Mesendoderm (in vitro differentiated cells): ENCODE results near the gene SDK1.

Source experiments
- DNase-seq: peaks from one replicate; pipeline ENCODE4 v3.0.0; 2013
- H2AK5ac ChIP-seq: 2 replicates; pipeline ENCODE4 v1.6.1; 2013; ENCODE audit warnings: low read length, inconsistent platforms
- H2BK120ac ChIP-seq: 2 replicates; pipeline ENCODE4 v1.6.1; 2013; ENCODE audit warnings: low read depth, mild to moderate bottlenecking, low read length, moderate library complexity, mixed read lengths
- H2BK15ac ChIP-seq: replicated peaks from 2 replicates; pipeline ENCODE4 v1.6.1; 2013; ENCODE audit warnings: low read depth, mild to moderate bottlenecking, moderate library complexity
- H2BK5ac ChIP-seq: 2 replicates; pipeline ENCODE4 v1.6.1; 2013; ENCODE audit warnings: low read length, inconsistent platforms
- H3K18ac ChIP-seq: 2 replicates; pipeline ENCODE4 v1.6.1; 2013; ENCODE audit warnings: mild to moderate bottlenecking, low read length, mixed read lengths
- H3K23ac ChIP-seq: one replicate; pipeline ENCODE4 v1.6.1; 2013; ENCODE audit warnings: low read length
- H3K27ac ChIP-seq: 2 replicates; pipeline ENCODE4 v1.5.1; 2013; ENCODE audit warnings: low read depth, mild to moderate bottlenecking, inconsistent platforms, low read length, moderate library complexity
- H3K27me3 ChIP-seq: 2 replicates; pipeline ENCODE4 v1.6.1; 2013; ENCODE audit warnings: low read length, control low read depth, mild to moderate bottlenecking, inconsistent platforms; ENCODE audit not compliant: insufficient read depth, poor library complexity
- H3K36me3 ChIP-seq: 2 replicates; pipeline ENCODE4 v1.6.1; 2013; ENCODE audit warnings: low read length, inconsistent platforms; ENCODE audit not compliant: control insufficient read depth, insufficient read depth
- H3K4ac ChIP-seq: one replicate; pipeline ENCODE4 v1.6.1; 2013; ENCODE audit warnings: low read depth, mild to moderate bottlenecking, low read length, moderate library complexity
- H3K4me1 ChIP-seq: 2 replicates; pipeline ENCODE4 v1.6.1; 2013; ENCODE audit warnings: low read depth, low read length, inconsistent platforms; ENCODE audit not compliant: control insufficient read depth
- H3K4me2 ChIP-seq: 2 replicates; pipeline ENCODE4 v1.6.1; 2013; ENCODE audit warnings: low read length
- H3K4me3 ChIP-seq: 2 replicates; pipeline ENCODE4 v1.5.1; 2013; ENCODE audit warnings: mild to moderate bottlenecking, low read length
- H3K56ac ChIP-seq: one replicate; pipeline ENCODE4 v1.6.1; 2013; ENCODE audit warnings: low read length
- H3K79me1 ChIP-seq: 2 replicates; pipeline ENCODE4 v1.6.1; 2013; ENCODE audit warnings: low read length, inconsistent platforms
- H3K79me2 ChIP-seq: 2 replicates; pipeline ENCODE4 v1.6.1; 2013; ENCODE audit warnings: mild to moderate bottlenecking, low read length; ENCODE audit not compliant: control insufficient read depth, insufficient read depth
- H3K9ac ChIP-seq: 2 replicates; pipeline ENCODE4 v1.6.1; 2013; ENCODE audit warnings: low read length, inconsistent platforms
- H4K5ac ChIP-seq: one replicate; pipeline ENCODE4 v1.6.1; 2013; ENCODE audit warnings: low read length
- H4K8ac ChIP-seq: one replicate; pipeline ENCODE4 v1.6.1; 2013; ENCODE audit warnings: low read depth, mild to moderate bottlenecking, control low read depth, low read length, moderate library complexity
- WGBS: extraction: QIAGEN DNeasy Blood & Tissue Kit; methylation state at CpG from one replicate; pipeline ENCODE4 v1.1.7; 2013; ENCODE audit warnings: low lambda C conversion rate, missing lambda C conversion rate; ENCODE audit not compliant: insufficient coverage; ENCODE audit errors: extremely low coverage; 5-methylcytosine and 5-hydroxymethylcytosine counted together

SDK1 gene

DNA sequence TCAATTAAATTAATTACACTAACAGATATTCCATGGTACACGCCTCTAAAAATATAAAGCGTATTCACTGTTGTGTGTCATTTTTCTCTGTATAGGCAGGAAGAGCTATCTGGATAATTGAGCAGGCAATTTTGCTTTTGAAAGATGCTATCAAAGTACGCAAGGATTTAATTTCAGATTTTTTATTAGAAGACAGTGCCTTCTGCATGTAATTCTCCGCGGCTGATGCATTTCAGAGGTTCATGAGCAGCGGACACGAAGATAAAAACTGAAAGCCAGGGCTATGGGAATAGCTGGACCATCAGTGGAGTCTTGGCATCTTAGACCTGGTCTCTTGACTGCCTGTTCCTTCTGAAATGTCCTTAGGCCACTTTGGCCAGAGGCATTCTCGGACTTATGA, 35.7 kb upstream of the SDK1 start:
- no peaks in the 10 kb centered on the region for H3K79me1 ChIP-seq
- no CpG with 5 or more reads among the region's 8 CpGs for WGBS
- no peak overlapping the region for H3K23ac ChIP-seq
- no peak overlapping the region for H4K5ac ChIP-seq
- H4K8ac ChIP-seq: no peak overlapping the region
- H3K79me2 ChIP-seq: no peaks in the 10 kb centered on the region
- H3K27me3 ChIP-seq: no peaks in the 10 kb centered on the region
- no peak overlapping the region for H3K4me2 ChIP-seq
- no peak overlapping the region for H3K56ac ChIP-seq
- no peak overlapping the region for H3K27ac ChIP-seq
- no peaks in the 10 kb centered on the region for H3K36me3 ChIP-seq
- no peak overlapping the region for H2BK15ac ChIP-seq
- no peaks in the 10 kb centered on the region for H3K4me1 ChIP-seq
- no peak overlapping the region for H3K9ac ChIP-seq
- DNase-seq: no peak
- H3K4ac ChIP-seq: no peak overlapping the region
- H2BK120ac ChIP-seq: no peak overlapping the region
- no peak overlapping the region for H2AK5ac ChIP-seq
- H3K18ac ChIP-seq: no peak overlapping the region
- no peak overlapping the region for H2BK5ac ChIP-seq
- no peak overlapping the region for H3K4me3 ChIP-seq

DNA sequence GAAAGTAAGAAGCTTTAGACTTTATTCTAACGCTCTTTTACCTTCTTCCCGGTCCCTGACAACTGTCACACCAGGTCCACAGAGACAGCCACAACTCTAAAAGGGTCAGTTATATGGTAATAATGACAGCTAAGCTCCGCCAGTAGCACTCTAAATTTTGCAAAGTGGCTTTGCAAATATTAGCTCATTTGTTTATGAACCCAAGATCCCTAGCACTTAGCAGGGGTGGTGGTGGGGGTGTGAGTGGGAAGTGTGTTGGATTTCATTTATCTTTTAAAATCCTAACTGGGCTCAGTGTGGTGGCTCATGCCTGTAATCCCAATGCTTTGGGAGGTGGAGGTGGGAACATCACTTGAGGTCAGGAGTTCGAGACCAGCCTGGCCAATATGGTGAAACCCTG, 34.8 kb upstream of the SDK1 start:
- no peak for DNase-seq
- no peak overlapping the region for H4K8ac ChIP-seq
- H2BK15ac ChIP-seq: no peak overlapping the region
- no peaks in the 10 kb centered on the region for H3K79me1 ChIP-seq
- no CpG with 5 or more reads among the region's 4 CpGs for WGBS
- no peak overlapping the region for H2BK120ac ChIP-seq
- H3K4me2 ChIP-seq: no peak overlapping the region
- no peaks in the 10 kb centered on the region for H3K27me3 ChIP-seq
- no peak overlapping the region for H3K56ac ChIP-seq
- H3K4me1 ChIP-seq: no peaks in the 10 kb centered on the region
- no peak overlapping the region for H3K23ac ChIP-seq
- H3K79me2 ChIP-seq: no peaks in the 10 kb centered on the region
- no peak overlapping the region for H4K5ac ChIP-seq
- no peak overlapping the region for H2BK5ac ChIP-seq
- H3K4ac ChIP-seq: no peak overlapping the region
- H3K4me3 ChIP-seq: no peak overlapping the region
- H2AK5ac ChIP-seq: no peak overlapping the region
- H3K27ac ChIP-seq: no peak overlapping the region
- H3K9ac ChIP-seq: no peak overlapping the region
- no peaks in the 10 kb centered on the region for H3K36me3 ChIP-seq
- no peak overlapping the region for H3K18ac ChIP-seq

DNA sequence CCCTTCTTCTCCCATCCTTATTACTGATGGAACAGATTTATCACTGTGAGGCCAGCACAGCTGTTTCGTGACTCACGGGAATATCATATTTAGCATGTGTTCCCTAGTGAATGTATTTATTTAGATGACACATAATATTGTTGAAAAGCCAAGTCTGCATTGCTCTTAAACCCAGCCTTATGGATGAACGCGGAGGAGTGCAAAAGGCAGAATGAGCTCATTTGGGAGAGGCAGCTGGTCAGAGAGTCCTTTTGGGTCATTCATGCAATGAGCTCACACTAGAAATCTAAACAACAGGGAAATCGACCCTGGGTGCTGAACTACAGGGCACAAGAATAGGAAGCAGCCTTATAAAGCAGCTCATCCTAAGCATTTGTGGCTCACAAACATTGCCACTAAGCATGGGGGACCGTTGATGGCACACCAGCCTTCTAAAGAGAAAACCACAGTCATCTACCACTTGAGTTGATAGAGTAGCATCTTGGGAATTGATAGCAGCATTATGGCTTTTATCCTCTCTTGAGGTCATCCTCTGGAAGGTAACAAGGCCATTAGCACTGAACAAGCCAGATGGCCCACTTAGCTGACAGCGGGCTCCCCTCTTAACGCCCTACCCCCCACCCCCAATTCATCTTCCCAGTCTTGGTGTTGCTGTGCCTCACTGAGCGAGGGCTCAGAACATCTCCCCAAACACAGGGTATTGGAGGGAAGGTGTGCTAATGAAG, 32.9 kb upstream of the SDK1 start:
- no peaks in the 10 kb centered on the region for H3K79me1 ChIP-seq
- no peak overlapping the region for H3K56ac ChIP-seq
- no peak overlapping the region for H4K8ac ChIP-seq
- no peak overlapping the region for H3K4me2 ChIP-seq
- H3K27ac ChIP-seq: no peak overlapping the region
- no peak overlapping the region for H3K4me3 ChIP-seq
- no peaks in the 10 kb centered on the region for H3K4me1 ChIP-seq
- no peak overlapping the region for H2BK5ac ChIP-seq
- no peaks in the 10 kb centered on the region for H3K36me3 ChIP-seq
- no CpG with 5 or more reads among the region's 9 CpGs for WGBS
- H3K9ac ChIP-seq: no peak overlapping the region
- H3K18ac ChIP-seq: no peak overlapping the region
- no peak for DNase-seq
- H3K23ac ChIP-seq: no peak overlapping the region
- H3K79me2 ChIP-seq: no peaks in the 10 kb centered on the region
- H3K4ac ChIP-seq: no peak overlapping the region
- no peak overlapping the region for H2AK5ac ChIP-seq
- H2BK15ac ChIP-seq: no peak overlapping the region
- H2BK120ac ChIP-seq: no peak overlapping the region
- H4K5ac ChIP-seq: no peak overlapping the region
- no peaks in the 10 kb centered on the region for H3K27me3 ChIP-seq

DNA sequence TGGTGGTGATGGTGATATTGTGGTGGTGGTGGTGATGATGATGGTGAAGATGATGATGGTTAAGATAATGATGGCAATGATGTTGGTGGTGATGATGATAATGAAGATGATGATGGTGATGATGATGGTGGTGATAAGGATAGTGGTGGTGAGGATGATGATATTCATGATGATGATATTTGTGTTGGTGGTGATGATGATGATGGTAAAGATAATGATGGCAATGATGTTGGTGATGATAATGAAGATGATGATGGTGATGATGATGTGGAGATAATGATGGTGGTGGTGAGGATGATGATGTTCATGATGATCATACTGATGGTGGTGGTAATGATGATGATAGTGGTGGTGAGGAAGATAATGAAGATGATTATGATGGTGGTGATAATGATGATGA, 30.7 kb upstream of the SDK1 start:
- Histone ChIP-seq H3K4me1 (no peaks in the 10 kb centered on the region), H3K4me2 (no peak overlapping the region), H3K36me3 (no peaks in the 10 kb centered on the region), H2BK120ac (no peak overlapping the region), H3K4me3 (no peak overlapping the region), H3K27me3 (no peaks in the 10 kb centered on the region), H2AK5ac (no peak overlapping the region), H2BK5ac (no peak overlapping the region), H3K18ac (no peak overlapping the region), H4K8ac (no peak overlapping the region), H3K27ac (no peak overlapping the region), H3K79me1 (no peaks in the 10 kb centered on the region), H3K9ac (no peak overlapping the region), H4K5ac (no peak overlapping the region), H3K4ac (no peak overlapping the region), H3K56ac (no peak overlapping the region), H3K23ac (no peak overlapping the region), H3K79me2 (no peaks in the 10 kb centered on the region), H2BK15ac (no peak overlapping the region)
- DNase-seq: no peak

DNA sequence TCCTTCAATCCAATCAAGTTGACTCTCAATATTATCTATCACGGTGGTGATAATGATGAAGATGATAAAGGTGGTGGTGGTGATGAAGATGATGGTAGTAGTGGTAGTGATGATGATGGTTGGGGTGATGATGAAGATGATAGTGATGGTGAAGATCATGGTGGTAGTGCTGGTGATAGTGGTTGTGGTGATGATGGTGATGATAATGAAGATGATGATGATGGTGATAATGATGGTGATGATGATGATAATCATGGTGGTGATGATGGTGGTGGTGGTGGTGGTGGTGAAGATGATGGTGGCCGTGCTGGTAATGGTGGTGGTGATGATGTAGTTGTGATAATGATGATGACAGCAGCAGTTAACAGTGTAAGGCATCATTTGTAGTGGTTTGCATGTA, 29.8 kb upstream of the SDK1 start:
- H3K79me2 ChIP-seq: no peaks in the 10 kb centered on the region
- no peak overlapping the region for H2BK5ac ChIP-seq
- H2AK5ac ChIP-seq: no peak overlapping the region
- H3K4me3 ChIP-seq: no peak overlapping the region
- H2BK120ac ChIP-seq: no peak overlapping the region
- no peak overlapping the region for H3K23ac ChIP-seq
- no peak overlapping the region for H3K9ac ChIP-seq
- no peak overlapping the region for H4K5ac ChIP-seq
- H3K18ac ChIP-seq: no peak overlapping the region
- DNase-seq: no peak
- no peaks in the 10 kb centered on the region for H3K36me3 ChIP-seq
- no peaks in the 10 kb centered on the region for H3K27me3 ChIP-seq
- no CpG with 5 or more reads among the region's 2 CpGs for WGBS
- no peak overlapping the region for H3K27ac ChIP-seq
- no peak overlapping the region for H2BK15ac ChIP-seq
- no peak overlapping the region for H4K8ac ChIP-seq
- H3K79me1 ChIP-seq: no peaks in the 10 kb centered on the region
- H3K4me2 ChIP-seq: no peak overlapping the region
- no peaks in the 10 kb centered on the region for H3K4me1 ChIP-seq
- H3K4ac ChIP-seq: no peak overlapping the region
- H3K56ac ChIP-seq: no peak overlapping the region

DNA sequence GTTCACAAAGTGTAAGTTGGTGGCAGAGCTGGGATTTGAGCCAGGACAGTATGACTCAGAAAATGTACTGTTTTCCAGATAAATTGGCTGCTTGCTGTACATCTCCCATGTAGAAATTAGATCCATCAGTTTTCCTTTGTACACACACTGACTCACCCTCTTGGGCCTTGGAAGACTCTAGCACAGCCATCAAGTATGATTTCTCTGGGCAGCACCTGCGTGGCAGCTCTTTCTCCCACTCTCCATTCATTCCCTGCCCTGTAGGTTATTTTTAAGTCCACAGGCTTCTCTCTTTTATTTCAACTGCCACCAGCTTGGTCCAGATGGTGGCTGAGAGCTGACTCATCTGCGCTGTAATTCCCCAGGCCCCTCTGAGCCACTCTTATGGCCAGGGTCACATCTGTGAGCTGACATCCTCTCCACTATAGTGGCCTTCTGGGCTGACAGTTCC, 28.3 kb upstream of the SDK1 start:
- no peak overlapping the region for H3K27ac ChIP-seq
- H3K4ac ChIP-seq: no peak overlapping the region
- H3K18ac ChIP-seq: no peak overlapping the region
- no peak overlapping the region for H3K9ac ChIP-seq
- H2BK5ac ChIP-seq: no peak overlapping the region
- H2BK120ac ChIP-seq: no peak overlapping the region
- H3K56ac ChIP-seq: no peak overlapping the region
- H3K79me2 ChIP-seq: no peaks in the 10 kb centered on the region
- H3K27me3 ChIP-seq: no peaks in the 10 kb centered on the region
- H3K23ac ChIP-seq: no peak overlapping the region
- no peaks in the 10 kb centered on the region for H3K79me1 ChIP-seq
- no peak overlapping the region for H3K4me3 ChIP-seq
- H2AK5ac ChIP-seq: no peak overlapping the region
- no peaks in the 10 kb centered on the region for H3K4me1 ChIP-seq
- no peaks in the 10 kb centered on the region for H3K36me3 ChIP-seq
- no peak overlapping the region for H2BK15ac ChIP-seq
- no peak overlapping the region for H4K5ac ChIP-seq
- WGBS: no CpG with 5 or more reads among the region's 2 CpGs
- no peak for DNase-seq
- no peak overlapping the region for H3K4me2 ChIP-seq
- no peak overlapping the region for H4K8ac ChIP-seq
